Transverse colon (tissue), 4 donors: Measurements from ENCODE around the gene MGST1. TPM values are rescaled to one million over a fixed set of nuclear protein-coding genes. Genes with fewer than 3 reads are reported as not detected.
A peak's percentile ranks its signal among the peaks of the same experiment; 100 is the strongest.

Experiments
- DNase-seq: peaks from one replicate; pipeline ENCODE4 v3.0.0-alpha.2; 2019
- H3K27ac ChIP-seq, 4 donors: fragments of 200-600 bp; sonication (generic); 2 replicates each; pipeline ENCODE4 v1.5.1; 2016 to 2018; ENCODE audit warnings: inconsistent platforms in 4 of 4
- H3K27me3 ChIP-seq: fragments of 200-600 bp; sonication (generic); 2 replicates; pipeline ENCODE4 v1.5.1; 2017; ENCODE audit warnings: inconsistent platforms
- H3K36me3 ChIP-seq, 4 donors: fragments of 200-600 bp; sonication (generic); 2 replicates each; pipeline ENCODE4 v1.5.1; 2017 to 2019; ENCODE audit warnings: inconsistent platforms in 4 of 4
- H3K4me1 ChIP-seq, 4 donors: fragments of 200-600 bp; sonication (generic); 2 replicates each; pipeline ENCODE4 v1.5.1; 2017 to 2020; ENCODE audit warnings: inconsistent platforms in 4 of 4
- H3K4me3 ChIP-seq, 4 donors: fragments of 200-600 bp; sonication (generic); 1 replicate in 1 of 4; 2 replicates in 3 of 4; pipeline versions ENCODE4 v1.5.1 to v1.6.1; 2017 to 2019; ENCODE audit warnings: inconsistent platforms in 4 of 4
- H3K9me3 ChIP-seq, 2 donors: fragments of 200-600 bp; sonication (generic); 2 replicates each; pipeline ENCODE4 v1.5.1; 2017 to 2019; ENCODE audit warnings: inconsistent platforms in 2 of 2
- CTCF ChIP-seq, 5 experiments: fragments of 200-600 bp in 3 of 5; fragments of 450-650 bp in 2 of 5; sonication (generic) in 3 of 5; IDR thresholded peaks; 1 replicate in 2 of 5; 2 replicates in 3 of 5; pipeline ENCODE4 v1.5.1; 2016 to 2017; ENCODE audit warnings: antibody characterized with exemption in 5 of 5, inconsistent platforms in 3 of 5, mild to moderate bottlenecking in 2 of 5, moderate library complexity in 1 of 5
- EP300 ChIP-seq: sonication (generic); formaldehyde crosslinking; IDR thresholded peaks from one replicate; pipeline ENCODE4 v1.6.1; 2017; ENCODE audit warnings: antibody characterized with exemption, low read depth
- POLR2A ChIP-seq: fragments of 450-650 bp; IDR thresholded peaks from one replicate; pipeline ENCODE4 v1.6.1; 2016; ENCODE audit warnings: antibody characterized with exemption, mild to moderate bottlenecking, moderate library complexity
- POLR2AphosphoS5 ChIP-seq, 3 donors: sonication (generic); formaldehyde crosslinking; IDR thresholded peaks; one replicate each; pipeline ENCODE4 v1.6.1; 2016; ENCODE audit warnings: antibody characterized with exemption in 3 of 3
- WGBS, 2 donors: methylation state at CpG; one replicate each; pipeline ENCODE4 v1.1.5; 2018; ENCODE audit warnings: low coverage in 1 of 2; 5-methylcytosine and 5-hydroxymethylcytosine counted together
- in situ Hi-C, 4 donors: fragments of 200-750 bp; cut with MboI; loops; one replicate each; pipeline versions ENCODE4 v1.15.0 to v1.15.1; 2017; ENCODE audit warnings: low sequenced_read_pairs in 3 of 4, low pct_ligation_motif_present in 1 of 4, low pct_unique_long_range_greater_than_20kb in 1 of 4
- intact Hi-C: fragments of 100-400 bp; cut with DNase I; formaldehyde crosslinking; loops from one replicate; pipeline ENCODE4 v1.15.1; 2023; ENCODE audit warnings: low total_unique reads
- total RNA-seq, 4 donors: library from RNA; depleted of rRNA; stranded (reverse); fragments of >200 nt; gene quantifications; one replicate each; pipeline ENCODE4 v1.1.0, GENCODE V29; 2016

The MGST1 gene
- total RNA-seq, 4 donors from 2014 or later, result 58.7 to 1,102 (median 246) TPM

GRCh38 chr12:16344269-16344668, 3.2 kb upstream of the MGST1 start:
- DNase-seq, result no peak
- peaks cover 0 to 39% (median 9%) of the 10 kb centered on the region in 4 donors for H3K4me1 ChIP-seq

DNA sequence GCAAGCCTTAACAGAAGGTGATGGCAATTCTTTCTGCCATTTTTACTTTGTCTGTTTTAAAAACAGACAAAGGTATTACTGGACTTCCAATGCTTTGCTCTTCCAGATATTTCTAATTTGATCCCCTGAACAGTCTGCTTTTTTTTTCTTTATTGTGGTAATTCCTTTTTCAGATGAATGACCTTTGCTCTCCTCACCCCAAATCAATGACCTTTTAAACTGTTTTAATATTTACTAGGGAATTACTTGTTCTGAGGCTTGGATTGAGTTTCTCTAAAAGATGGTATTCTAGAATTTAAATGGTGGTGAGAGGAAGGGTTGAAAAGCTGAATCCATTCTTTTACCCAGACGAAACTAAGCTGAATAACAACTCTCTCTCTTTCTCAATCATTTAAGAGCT, 2.3 kb upstream of the MGST1 start:
- H3K27ac ChIP-seq, result peak overlapping the region; percentile 77 to 88 (median 82)
- DNase-seq, result no peak
- H3K4me1 ChIP-seq, result peaks cover 0 to 45% (median 12%) of the 10 kb centered on the region in 4 donors
- 47 to 50% methylated on average over 1 of the region's 1 CpG for WGBS, 2 donors
- no peaks in the 10 kb centered on the region for H3K9me3 ChIP-seq
- TF ChIP-seq CTCF (IDR thresholded peaks at IDR 0.05) (no peak), EP300 (no peak), POLR2AphosphoS5 (IDR thresholded peaks at IDR 0.05) (no peak), POLR2A (no peak)
- no peak overlapping the region for H3K4me3 ChIP-seq
- intact Hi-C loops, result no loop called here
- in situ Hi-C loops, result no loop called here
- no peaks in the 10 kb centered on the region for H3K36me3 ChIP-seq
- H3K27me3 ChIP-seq, result no peaks in the 10 kb centered on the region

More at GRCh38 chr12:16344269-16344668, 3.2 kb upstream of the MGST1 start:
- H3K27ac ChIP-seq, result peak overlapping the region; percentile 77 to 88 (median 82)
- no peaks in the 10 kb centered on the region for H3K27me3 ChIP-seq
- intact Hi-C loops, result no loop called here
- H3K4me3 ChIP-seq, result no peak overlapping the region
- WGBS, 2 donors, result 51 to 65% methylated on average over 3 of the region's 3 CpGs
- TF ChIP-seq CTCF (IDR thresholded peaks at IDR 0.05), result no peak
- TF ChIP-seq POLR2A, result no peak
- peak in 1 of 3 donors; percentile 24 for TF ChIP-seq POLR2AphosphoS5 (IDR thresholded peaks at IDR 0.05)
- H3K36me3 ChIP-seq, result no peaks in the 10 kb centered on the region
- no peaks in the 10 kb centered on the region for H3K9me3 ChIP-seq
- in situ Hi-C loops, result no loop called here

- Histone ChIP-seq H3K27me3 (no peaks in the 10 kb centered on the region), H3K9me3 (no peaks in the 10 kb centered on the region), H3K27ac (peak overlapping the region; percentile 77 to 88 (median 82)), H3K36me3 (no peaks in the 10 kb centered on the region), H3K4me1 (peaks cover 0 to 49% (median 20%) of the 10 kb centered on the region in 4 donors), H3K4me3 (peak overlapping the region in 3 of 4 donors; percentile 41 to 55 (median 52))
- 45% methylated on average over 7 of the region's 7 CpGs; no CpG with 5 or more reads in 1 of the 2 donors for WGBS, 2 donors
- intact Hi-C loops, result no loop called here
- peak; percentile 23 for DNase-seq
- peak in 2 of 3 donors; percentile 11 to 23 for TF ChIP-seq POLR2AphosphoS5 (IDR thresholded peaks at IDR 0.05)
- TF ChIP-seq CTCF (IDR thresholded peaks at IDR 0.05), result no peak
- in situ Hi-C loops, result no loop called here
These were observed 487 bp upstream of the MGST1 start for GRCh38 chr12:16346958-16347357.

DNA sequence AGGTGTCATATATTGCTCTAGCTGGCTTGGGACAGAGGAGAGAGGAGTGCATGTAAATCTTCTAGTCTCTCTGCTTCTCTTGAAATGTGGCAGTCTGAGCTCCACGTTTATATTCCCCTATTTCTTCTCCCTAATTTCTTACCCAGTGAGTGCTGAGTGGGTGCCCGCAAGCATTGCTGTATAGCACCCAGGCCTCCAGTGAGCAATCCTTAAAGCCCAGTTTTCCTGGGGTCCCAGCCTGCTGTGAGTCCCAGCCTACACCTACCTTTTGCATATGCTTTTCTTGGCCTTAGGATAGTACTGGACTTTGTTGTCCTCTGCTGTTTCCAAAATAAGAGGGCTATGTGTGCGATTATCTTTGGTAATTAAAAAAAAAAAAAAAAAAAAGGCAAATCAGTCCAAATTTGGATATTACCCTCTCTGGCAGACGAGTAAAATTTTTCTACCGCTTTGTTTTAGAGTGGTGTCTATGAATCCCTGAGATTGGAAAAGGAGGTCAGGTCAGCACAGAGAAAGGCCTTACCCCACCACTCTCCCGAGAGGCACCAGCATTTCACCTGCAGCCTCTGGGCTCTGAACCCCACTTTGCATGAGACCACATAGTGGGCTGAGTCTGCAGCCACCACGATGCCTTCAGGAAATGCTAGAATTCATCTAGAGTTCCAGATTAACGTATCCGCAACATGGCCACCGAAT, 1.1 kb downstream of the MGST1 start:
- TF ChIP-seq POLR2AphosphoS5 (IDR thresholded peaks at IDR 0.05), result no peak
- no peak for TF ChIP-seq EP300
- TF ChIP-seq CTCF (IDR thresholded peaks at IDR 0.05), result no peak
- H3K4me3 ChIP-seq, result peak overlapping the region; percentile 12 to 55 (median 46)
- H3K27ac ChIP-seq, result peak overlapping the region; percentile 77 to 88 (median 82)
- no peak for DNase-seq
- no peaks in the 10 kb centered on the region for H3K36me3 ChIP-seq
- peaks cover 0 to 49% (median 20%) of the 10 kb centered on the region in 4 donors for H3K4me1 ChIP-seq
- no peaks in the 10 kb centered on the region for H3K27me3 ChIP-seq
- H3K9me3 ChIP-seq, result no peaks in the 10 kb centered on the region
- intact Hi-C loops (no loop called here), in situ Hi-C loops (no loop called here)
- 30 to 32% methylated on average over 9 to 10 of the region's 10 CpGs for WGBS, 2 donors
